ENCODE data around the gene CHMP1A. TPM values are rescaled to one million over a fixed set of nuclear protein-coding genes. Genes with fewer than 3 reads are reported as not detected.

The CHMP1A gene
- 100 to 1,000 TPM in 2 of 4 donors, 10 to 100 TPM in 2; 78.6 to 202 (median 138) TPM for polyA plus RNA-seq
- long read RNA-seq, donor 1 = 0 reads
- long read RNA-seq, donor 2, partial matches to known transcripts = 0 of 9 reads
- long read RNA-seq, donor 2, other reads (novel, unspliced or antisense) = 8 of 9 reads
- long read RNA-seq, donor 3, partial matches to known transcripts = 15 of 31 reads
- long read RNA-seq, donor 3, other reads (novel, unspliced or antisense) = 13 of 31 reads
- long read RNA-seq, donor 4 = 0 reads
- long read RNA-seq, donor 5, partial matches to known transcripts = 0 of 12 reads
- long read RNA-seq, donor 5, other reads (novel, unspliced or antisense) = 8 of 12 reads
- long read RNA-seq, donor 6, partial matches to known transcripts = 0 of 15 reads
- long read RNA-seq, donor 6, other reads (novel, unspliced or antisense) = 12 of 15 reads
- long read RNA-seq, donor 7, partial matches to known transcripts = 0 of 20 reads
- long read RNA-seq, donor 7, other reads (novel, unspliced or antisense) = 14 of 20 reads
- long read RNA-seq, donor 8, partial matches to known transcripts = 0 of 2 reads
- long read RNA-seq, donor 8, other reads (novel, unspliced or antisense) = 0 of 2 reads
- long read RNA-seq, donor 9, partial matches to known transcripts = 21 of 22 reads
- long read RNA-seq, donor 9, other reads (novel, unspliced or antisense) = 0 of 22 reads
- long read RNA-seq, donor 10, partial matches to known transcripts = 0 of 31 reads
- long read RNA-seq, donor 10, other reads (novel, unspliced or antisense) = 27 of 31 reads

DNA sequence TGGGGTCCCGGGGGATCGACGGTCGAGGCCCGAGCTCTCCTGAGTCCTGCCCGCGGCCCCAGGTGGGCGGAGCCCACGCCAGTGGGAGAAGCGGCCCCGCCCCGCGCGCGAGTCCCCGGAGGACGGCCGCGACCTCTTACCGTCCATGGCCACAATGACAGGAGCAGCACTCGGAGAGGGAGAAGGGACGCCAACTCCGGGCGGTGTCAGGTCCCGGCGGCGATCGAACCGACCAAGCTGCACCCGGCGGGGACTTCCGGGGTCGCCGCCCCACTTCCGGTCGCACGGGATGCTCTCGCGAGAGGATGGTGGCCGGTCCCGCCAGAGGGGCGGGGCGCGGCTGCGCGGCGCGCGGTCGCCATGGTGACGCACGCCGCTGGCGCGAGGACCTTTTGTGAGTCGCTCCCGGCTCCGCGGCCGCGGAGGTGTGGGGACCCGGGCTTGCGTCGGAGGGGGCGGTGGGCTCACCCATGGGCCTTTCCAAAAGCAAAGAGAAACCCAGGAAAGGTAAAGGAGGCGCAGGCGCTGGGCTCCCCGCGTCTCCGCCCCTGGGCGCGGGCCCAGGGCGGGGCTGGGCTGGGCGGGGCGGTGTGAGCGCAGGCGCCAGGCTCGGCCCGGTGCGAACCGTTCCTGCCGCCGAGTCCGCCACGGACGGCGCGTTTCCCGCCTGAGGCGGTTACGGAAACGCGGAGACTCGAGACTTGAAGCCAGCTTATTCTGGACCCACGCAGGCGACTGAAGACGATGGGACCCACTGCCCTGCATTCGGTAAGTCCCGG, at the start of gene CHMP1A, which contains the start of gene SPATA33:
Gene CHMP1A, minus strand, starts transcription at position 267 of the 779 bp plus-strand sequence. Its CDS starts 120 bp downstream, at position 147.
Gene SPATA33, plus strand, starts transcription at position 395 of the 779 bp plus-strand sequence. Its CDS starts 76 bp downstream, at position 471.
- 0 to 1% (median 0%) methylated on average over 63 to 99 of the region's 99 CpGs for WGBS, 3 donors
- FAIRE-seq = no peak
- no peaks in the 10 kb centered on the region for H3K27me3 ChIP-seq (ENCODE audit: control insufficient read depth in 3 of 3, insufficient read depth in 3 of 3, low read length in 3 of 3)

DNA sequence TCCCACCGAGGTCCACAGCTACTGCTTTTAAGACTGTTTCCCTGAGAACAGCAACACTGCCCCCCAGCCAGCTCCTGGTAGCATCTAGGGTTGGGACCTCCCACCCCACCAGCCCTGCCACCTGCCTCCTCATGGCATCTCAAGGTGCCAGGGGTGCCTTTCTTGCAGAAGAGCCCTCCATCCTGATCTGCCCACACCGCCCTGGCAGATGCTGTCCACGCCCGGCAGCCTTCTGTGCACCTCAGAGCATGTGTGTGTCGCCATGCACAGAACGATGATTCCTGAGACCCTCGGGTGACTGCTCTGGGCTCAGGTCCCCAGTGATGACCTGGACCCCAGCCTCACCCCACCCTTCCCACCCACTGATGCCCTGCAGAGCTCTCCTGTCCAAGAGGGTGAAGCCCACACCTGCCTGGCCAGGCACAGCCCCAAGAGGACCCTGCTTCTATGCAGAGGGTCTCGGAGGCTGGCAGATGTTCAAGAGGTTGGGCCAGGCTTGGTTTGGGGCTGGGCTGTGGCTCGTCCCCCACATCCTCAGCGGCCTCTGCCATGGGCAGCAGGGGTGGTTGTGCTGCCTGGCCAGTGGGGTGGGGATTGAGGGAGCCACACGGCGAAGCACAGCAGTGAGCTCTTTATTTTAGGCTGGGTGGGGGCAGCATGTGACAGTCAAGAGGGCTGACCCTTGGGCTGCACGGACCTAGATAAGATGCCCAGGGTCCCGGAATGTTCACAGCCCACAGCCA, 49.2 kb upstream of the CHMP1A start:
- peaks cover 0 to 31% (median 0%) of the 10 kb centered on the region in 3 donors for H3K36me3 ChIP-seq (ENCODE audit: control insufficient read depth in 3 of 3, insufficient read depth in 2 of 3, low read depth in 1 of 3, low read length in 3 of 3)
- peaks cover 0 to 6% (median 3%) of the 10 kb centered on the region in 3 donors for H3K4me1 ChIP-seq (ENCODE audit: control insufficient read depth in 3 of 3, insufficient read depth in 2 of 3, low read depth in 1 of 3, low read length in 2 of 3)
- no peaks in the 10 kb centered on the region for H3K9me3 ChIP-seq (ENCODE audit: control insufficient read depth in 2 of 2, insufficient read depth in 1 of 2, low read depth in 1 of 2, low read length in 1 of 2)
- FAIRE-seq = no peak
- H3K27me3 ChIP-seq (ENCODE audit: control insufficient read depth in 3 of 3, insufficient read depth in 3 of 3, low read length in 3 of 3) = no peaks in the 10 kb centered on the region
- no peak overlapping the region for H3K4me3 ChIP-seq (ENCODE audit: low read depth in 1 of 3, low read length in 3 of 3)
- 83 to 85% (median 84%) methylated on average over 14 of the region's 14 CpGs for WGBS, 3 donors
- H3K27ac ChIP-seq (ENCODE audit: low read depth in 1 of 3, low read length in 2 of 3) = no peak overlapping the region
- no peak for DNase-seq

More for the DNA sequence above, at the start of gene CHMP1A, which contains the start of gene SPATA33:
- Histone ChIP-seq H3K9me3 (ENCODE audit: control insufficient read depth in 2 of 2, insufficient read depth in 1 of 2, low read depth in 1 of 2, low read length in 1 of 2) (no peaks in the 10 kb centered on the region), H3K36me3 (ENCODE audit: control insufficient read depth in 3 of 3, insufficient read depth in 2 of 3, low read depth in 1 of 3, low read length in 3 of 3) (peaks cover 0 to 54% (median 3%) of the 10 kb centered on the region in 3 donors), H3K27ac (ENCODE audit: low read depth in 1 of 3, low read length in 2 of 3) (peak within 1 kb of the TSS; percentile 70 to 89 (median 85)), H3K4me3 (ENCODE audit: low read depth in 1 of 3, low read length in 3 of 3) (peak within 1 kb of the TSS; percentile 71 to 95 (median 83)), H3K4me1 (ENCODE audit: control insufficient read depth in 3 of 3, insufficient read depth in 2 of 3, low read depth in 1 of 3, low read length in 2 of 3) (peaks cover 2 to 14% (median 9%) of the 10 kb centered on the region in 3 donors)
- DNase-seq = peak; percentile 81 to 95

DNA sequence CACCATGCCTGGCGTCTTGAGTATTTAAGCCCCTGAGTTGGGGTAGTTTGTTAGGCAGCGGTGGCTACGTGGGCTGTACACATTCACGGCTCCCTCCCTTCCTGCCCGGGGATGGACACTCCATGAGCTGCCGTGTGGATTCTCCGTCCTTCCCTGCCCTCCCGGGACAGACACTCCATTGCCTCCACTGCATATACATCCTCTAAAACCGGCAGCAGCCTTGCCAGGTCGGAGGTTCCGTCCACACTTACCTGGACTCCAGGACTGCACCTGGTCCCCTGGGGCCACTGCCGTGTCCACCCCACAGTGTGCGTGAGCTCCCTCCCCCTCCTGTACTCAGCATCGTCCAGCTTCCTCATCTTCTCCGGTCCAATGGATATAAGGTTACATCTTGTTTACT, 47.5 kb upstream of the CHMP1A start:
- 75 to 82% (median 81%) methylated on average over 15 of the region's 15 CpGs for WGBS, 3 donors
- Histone ChIP-seq H3K4me3 (ENCODE audit: low read depth in 1 of 3, low read length in 3 of 3) (no peak overlapping the region), H3K9me3 (ENCODE audit: control insufficient read depth in 2 of 2, insufficient read depth in 1 of 2, low read depth in 1 of 2, low read length in 1 of 2) (no peaks in the 10 kb centered on the region), H3K27ac (ENCODE audit: low read depth in 1 of 3, low read length in 2 of 3) (no peak overlapping the region), H3K27me3 (ENCODE audit: control insufficient read depth in 3 of 3, insufficient read depth in 3 of 3, low read length in 3 of 3) (no peaks in the 10 kb centered on the region), H3K4me1 (ENCODE audit: control insufficient read depth in 3 of 3, insufficient read depth in 2 of 3, low read depth in 1 of 3, low read length in 2 of 3) (peaks cover 1 to 12% (median 6%) of the 10 kb centered on the region in 3 donors), H3K36me3 (ENCODE audit: control insufficient read depth in 3 of 3, insufficient read depth in 2 of 3, low read depth in 1 of 3, low read length in 3 of 3) (peaks cover 0 to 25% (median 0%) of the 10 kb centered on the region in 3 donors)
- FAIRE-seq (no peak), DNase-seq (no peak)

GRCh38 chr16:89704281-89704680, 46.8 kb upstream of the CHMP1A start:
- FAIRE-seq = no peak
- no peaks in the 10 kb centered on the region for H3K27me3 ChIP-seq (ENCODE audit: control insufficient read depth in 3 of 3, insufficient read depth in 3 of 3, low read length in 3 of 3)
- peaks cover 0 to 26% (median 0%) of the 10 kb centered on the region in 3 donors for H3K36me3 ChIP-seq (ENCODE audit: control insufficient read depth in 3 of 3, insufficient read depth in 2 of 3, low read depth in 1 of 3, low read length in 3 of 3)
- no peak overlapping the region for H3K4me3 ChIP-seq (ENCODE audit: low read depth in 1 of 3, low read length in 3 of 3)
- WGBS, 3 donors = 82 to 88% (median 88%) methylated on average over 13 of the region's 13 CpGs
- H3K27ac ChIP-seq (ENCODE audit: low read depth in 1 of 3, low read length in 2 of 3) = no peak overlapping the region
- DNase-seq = no peak
- H3K9me3 ChIP-seq (ENCODE audit: control insufficient read depth in 2 of 2, insufficient read depth in 1 of 2, low read depth in 1 of 2, low read length in 1 of 2) = no peaks in the 10 kb centered on the region
- H3K4me1 ChIP-seq (ENCODE audit: control insufficient read depth in 3 of 3, insufficient read depth in 2 of 3, low read depth in 1 of 3, low read length in 2 of 3) = peaks cover 1 to 16% (median 6%) of the 10 kb centered on the region in 3 donors

GRCh38 chr16:89701425-89702406, 44.2 kb upstream of the CHMP1A start, which contains the start of gene SPATA2L:
Gene SPATA2L (minus strand): TSS chr16:89701705. CDS start chr16:89701232, 473 bp downstream.
- Histone ChIP-seq H3K27me3 (ENCODE audit: control insufficient read depth in 3 of 3, insufficient read depth in 3 of 3, low read length in 3 of 3) (no peaks in the 10 kb centered on the region), H3K36me3 (ENCODE audit: control insufficient read depth in 3 of 3, insufficient read depth in 2 of 3, low read depth in 1 of 3, low read length in 3 of 3) (peaks cover 0 to 30% (median 5%) of the 10 kb centered on the region in 3 donors), H3K4me1 (ENCODE audit: control insufficient read depth in 3 of 3, insufficient read depth in 2 of 3, low read depth in 1 of 3, low read length in 2 of 3) (peaks cover 1 to 16% (median 6%) of the 10 kb centered on the region in 3 donors), H3K9me3 (ENCODE audit: control insufficient read depth in 2 of 2, insufficient read depth in 1 of 2, low read depth in 1 of 2, low read length in 1 of 2) (no peaks in the 10 kb centered on the region), H3K27ac (ENCODE audit: low read depth in 1 of 3, low read length in 2 of 3) (peak within 1 kb of the TSS; percentile 95 to 97 (median 96)), H3K4me3 (ENCODE audit: low read depth in 1 of 3, low read length in 3 of 3) (peak within 1 kb of the TSS; percentile 60 to 75 (median 63))
- WGBS, 3 donors = 0 to 1% (median 1%) methylated on average over 62 to 97 of the region's 97 CpGs
- DNase-seq = peak; percentile 98 to 99
- no peak for FAIRE-seq

DNA sequence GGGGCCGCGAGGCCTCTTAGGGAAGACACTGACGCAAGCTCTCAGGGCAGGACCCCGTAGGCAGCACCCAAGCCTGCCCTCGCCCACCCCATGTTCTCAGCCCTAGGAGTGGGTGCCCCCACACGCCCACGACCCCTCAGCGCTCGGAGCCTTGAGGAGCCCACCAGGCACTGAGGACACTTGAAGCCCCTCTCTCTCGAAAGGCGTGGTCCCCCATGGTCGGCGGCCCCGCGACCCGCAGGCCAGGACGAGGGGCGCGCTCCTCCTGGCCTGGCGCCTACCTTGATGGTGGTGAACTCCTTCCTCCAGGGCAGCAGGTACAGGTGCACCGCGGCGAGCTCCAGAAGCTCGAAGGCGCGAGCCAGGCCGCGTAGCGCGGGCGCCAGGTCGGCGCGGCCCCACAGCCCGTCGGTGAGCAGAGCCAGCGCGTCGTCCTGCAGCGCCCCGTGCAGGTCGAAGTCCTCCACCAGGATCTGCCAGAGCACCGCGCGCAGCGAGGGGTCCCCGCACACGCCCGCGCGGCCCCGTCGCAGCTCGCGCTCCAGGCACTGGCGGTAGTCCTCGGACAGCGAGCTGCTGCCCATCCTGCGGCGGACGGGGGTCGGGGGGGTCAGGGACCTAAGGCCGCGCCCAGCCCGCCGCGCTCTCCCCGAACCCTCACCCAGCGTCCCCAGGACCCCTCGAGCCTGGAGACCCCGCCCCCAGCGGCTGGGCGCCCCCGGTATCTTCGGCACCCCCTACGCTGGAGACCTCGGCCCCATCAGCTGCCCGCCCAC, 43.3 kb upstream of the CHMP1A start:
- Histone ChIP-seq H3K27ac (ENCODE audit: low read depth in 1 of 3, low read length in 2 of 3) (peak overlapping the region; percentile 95 to 97 (median 96)), H3K4me3 (ENCODE audit: low read depth in 1 of 3, low read length in 3 of 3) (peak overlapping the region; percentile 60 to 75 (median 63)), H3K36me3 (ENCODE audit: control insufficient read depth in 3 of 3, insufficient read depth in 2 of 3, low read depth in 1 of 3, low read length in 3 of 3) (peaks cover 0 to 39% (median 5%) of the 10 kb centered on the region in 3 donors), H3K27me3 (ENCODE audit: control insufficient read depth in 3 of 3, insufficient read depth in 3 of 3, low read length in 3 of 3) (no peaks in the 10 kb centered on the region), H3K4me1 (ENCODE audit: control insufficient read depth in 3 of 3, insufficient read depth in 2 of 3, low read depth in 1 of 3, low read length in 2 of 3) (peaks cover 1 to 19% (median 6%) of the 10 kb centered on the region in 3 donors), H3K9me3 (ENCODE audit: control insufficient read depth in 2 of 2, insufficient read depth in 1 of 2, low read depth in 1 of 2, low read length in 1 of 2) (no peaks in the 10 kb centered on the region)
- WGBS, 3 donors = 0 to 1% (median 1%) methylated on average over 50 to 78 of the region's 78 CpGs
- peak; percentile 79 to 93 for DNase-seq
- no peak for FAIRE-seq

Measured in small intestine (tissue), 16 donors.